H1 (cell line): ENCODE data around the gene VAV2. TPM values are rescaled to one million over a fixed set of nuclear protein-coding genes. Genes with fewer than 3 reads are reported as not detected.

Experiments
- CTCF ChIA-PET: fragments of 300-600 bp; sonication (Branson Sonifier 250); formaldehyde crosslinking; loops from one replicate; lab custom pipeline; 2021; ENCODE audit not compliant: partially characterized antibody; lab: Charles Lee
- POLR2A ChIA-PET: fragments of 300-600 bp; sonication (Branson Sonifier 250); formaldehyde crosslinking; loops from one replicate; lab custom pipeline; 2021; ENCODE audit warnings: inconsistent platforms; ENCODE audit not compliant: partially characterized antibody; lab: Charles Lee
- DNase-seq, 2 experiments: peaks; one replicate each; pipeline versions ENCODE4 v3.0.0 to v3.0.0-alpha.2; 2010 to 2022; ENCODE audit warnings: low spot score in 2 of 2, low read depth in 1 of 2, mixed read lengths in 1 of 2
- FAIRE-seq: peaks from 2 replicates; lab custom pipeline; 2011; peaks lifted over from hg19 to GRCh38; lab: Jason Lieb, UNC
- H2AFZ ChIP-seq: 2 replicates; pipeline ENCODE4 v1.8.1; 2012; ENCODE audit warnings: low read length, inconsistent platforms
- H2AK5ac ChIP-seq: 2 replicates; pipeline ENCODE4 v1.6.1; 2013; ENCODE audit warnings: low read depth, low read length
- H2BK120ac ChIP-seq: replicated peaks from 2 replicates; pipeline ENCODE3; 2013; ENCODE audit warnings: low read depth, low read length, inconsistent platforms
- H2BK12ac ChIP-seq: 2 replicates; pipeline ENCODE4 v1.6.1; 2013; ENCODE audit warnings: low read depth, low read length
- H2BK15ac ChIP-seq: 2 replicates; pipeline ENCODE4 v1.6.1; 2013; ENCODE audit warnings: low read length
- H2BK20ac ChIP-seq: 2 replicates; pipeline ENCODE4 v1.6.1; 2013; ENCODE audit warnings: low read length
- H2BK5ac ChIP-seq: 2 replicates; pipeline ENCODE4 v1.6.1; 2013; ENCODE audit warnings: low read depth, low read length
- H3K14ac ChIP-seq: 2 replicates; pipeline ENCODE4 v1.6.1; 2013; ENCODE audit warnings: inconsistent platforms; ENCODE audit not compliant: insufficient read length
- H3K18ac ChIP-seq: 2 replicates; pipeline ENCODE4 v1.6.1; 2013; ENCODE audit warnings: low read length; ENCODE audit errors: extremely low read depth
- H3K23ac ChIP-seq: 2 replicates; pipeline ENCODE4 v1.6.1; 2013; ENCODE audit warnings: inconsistent platforms; ENCODE audit not compliant: insufficient read length
- H3K23me2 ChIP-seq: 2 replicates; pipeline ENCODE4 v1.6.1; 2013; ENCODE audit warnings: low read depth, low read length
- H3K27ac ChIP-seq: 2 replicates; pipeline ENCODE4 v1.6.1; 2011; ENCODE audit warnings: low read depth, low read length, inconsistent platforms
- H3K27me3 ChIP-seq, 4 experiments: replicated peaks in 1 of 4; 1 replicate in 1 of 4; 2 replicates in 3 of 4; pipeline versions ENCODE4 v1.6.1 to v1.8.1; 2011 to 2013; ENCODE audit warnings: low read length in 3 of 4, mild to moderate bottlenecking in 3 of 4, inconsistent platforms in 2 of 4, mixed read lengths in 2 of 4, moderate library complexity in 1 of 4; ENCODE audit not compliant: control insufficient read depth in 3 of 4, insufficient read depth in 3 of 4; ENCODE audit errors: extremely low read depth in 1 of 4
- H3K36me3 ChIP-seq, 4 experiments: 2 replicates each; pipeline versions ENCODE4 v1.6.1 to v1.8.1; 2011 to 2013; ENCODE audit warnings: mild to moderate bottlenecking in 4 of 4, low read length in 3 of 4, moderate library complexity in 2 of 4, control low read depth in 1 of 4, inconsistent platforms in 1 of 4; ENCODE audit not compliant: insufficient read depth in 4 of 4, control insufficient read depth in 2 of 4
- H3K4ac ChIP-seq: replicated peaks from 2 replicates; pipeline ENCODE3; 2013; ENCODE audit warnings: low read length, low read depth, mixed read lengths, inconsistent platforms; ENCODE audit not compliant: insufficient read length
- H3K4me1 ChIP-seq, 4 experiments: replicated peaks in 1 of 4; 1 replicate in 1 of 4; 2 replicates in 3 of 4; pipeline versions ENCODE4 v1.6.1 to v1.8.1; 2011 to 2013; ENCODE audit warnings: low read length in 3 of 4, inconsistent platforms in 2 of 4, mixed read lengths in 1 of 4; ENCODE audit not compliant: insufficient read depth in 4 of 4, control insufficient read depth in 3 of 4
- H3K4me2 ChIP-seq, 2 experiments: 2 replicates each; pipeline versions ENCODE4 v1.6.1 to v1.8.1; 2011 to 2013; ENCODE audit warnings: low read depth in 2 of 2, low read length in 2 of 2, control low read depth in 1 of 2, inconsistent platforms in 1 of 2, mild to moderate bottlenecking in 1 of 2; ENCODE audit not compliant: insufficient read depth in 1 of 2
- H3K4me3 ChIP-seq, 4 experiments: fragments of 200-600, 300-600 bp in 1 of 4; sonication (generic), shearing (Covaris generic), sonication (Bioruptor Twin) in 1 of 4; 2 replicates each; pipeline versions ENCODE4 v1.5.1 to v1.8.1; 2011 to 2016; ENCODE audit warnings: low read length in 4 of 4, low read depth in 3 of 4, control low read depth in 2 of 4, inconsistent platforms in 2 of 4, mild to moderate bottlenecking in 2 of 4, mixed read lengths in 1 of 4, moderate library complexity in 1 of 4; ENCODE audit not compliant: insufficient read depth in 2 of 4; ENCODE audit errors: extremely low read depth in 1 of 4
- H3K56ac ChIP-seq: replicated peaks from 2 replicates; pipeline ENCODE3; 2013; ENCODE audit warnings: low read depth, mild to moderate bottlenecking, mixed read lengths, low read length, inconsistent platforms; ENCODE audit not compliant: insufficient read length
- H3K79me1 ChIP-seq: 2 replicates; pipeline ENCODE4 v1.6.1; 2013; ENCODE audit warnings: low read depth, low read length, control low read depth
- H3K79me2 ChIP-seq, 2 experiments: 2 replicates each; pipeline versions ENCODE4 v1.6.1 to v1.8.1; 2012 to 2013; ENCODE audit warnings: low read length in 2 of 2, mild to moderate bottlenecking in 2 of 2, inconsistent platforms in 1 of 2; ENCODE audit not compliant: insufficient read depth in 2 of 2, control insufficient read depth in 1 of 2
- H3K9ac ChIP-seq, 4 experiments: replicated peaks in 1 of 4; 1 replicate in 1 of 4; 2 replicates in 3 of 4; pipeline versions ENCODE4 v1.6.1 to v1.8.1; 2011 to 2013; ENCODE audit warnings: low read depth in 3 of 4, low read length in 3 of 4, control low read depth in 2 of 4, mild to moderate bottlenecking in 2 of 4, moderate library complexity in 2 of 4, inconsistent platforms in 1 of 4; ENCODE audit errors: extremely low read depth in 1 of 4
- H3K9me3 ChIP-seq, 2 experiments: 2 replicates each; pipeline versions ENCODE4 v1.6.1 to v1.8.1; 2012 to 2013; ENCODE audit warnings: mild to moderate bottlenecking in 2 of 2, moderate library complexity in 2 of 2, control low read depth in 1 of 2, inconsistent platforms in 1 of 2, low read depth in 1 of 2, low read length in 1 of 2, mixed read lengths in 1 of 2; ENCODE audit not compliant: insufficient read depth in 2 of 2
- H4K20me1 ChIP-seq, 2 experiments: replicated peaks in 1 of 2; 2 replicates each; pipeline versions ENCODE3 to v1.8.1; 2011 to 2013; ENCODE audit warnings: inconsistent platforms in 2 of 2, low read length in 2 of 2, mild to moderate bottlenecking in 1 of 2; ENCODE audit not compliant: insufficient read depth in 2 of 2, control insufficient read depth in 1 of 2
- H4K5ac ChIP-seq: 2 replicates; pipeline ENCODE4 v1.6.1; 2013; ENCODE audit warnings: low read length, low read depth, mixed read lengths, inconsistent platforms; ENCODE audit not compliant: insufficient read length
- H4K8ac ChIP-seq: 2 replicates; pipeline ENCODE4 v1.8.0; 2013; ENCODE audit warnings: mild to moderate bottlenecking, moderate library complexity, low read length, inconsistent platforms; ENCODE audit not compliant: insufficient read depth; ENCODE audit errors: extremely low read depth
- H4K91ac ChIP-seq: replicated peaks from 2 replicates; pipeline ENCODE3; 2013; ENCODE audit warnings: low read length, mixed read lengths, inconsistent platforms; ENCODE audit not compliant: insufficient read length
- CBX8 ChIP-seq: fragments of 300-800, 300-1000 bp; sonication (generic); IDR thresholded peaks from 2 replicates; pipeline ENCODE4 v1.7.1; 2016; ENCODE audit warnings: low read depth, low read length, borderline replicate concordance
- EP300 ChIP-seq, 2 experiments: IDR thresholded peaks; 1 replicate in 1 of 2; 2 replicates in 1 of 2; pipeline ENCODE4 v1.6.1; 2011 to 2012; ENCODE audit warnings: low read depth in 2 of 2, low read length in 2 of 2, mild to moderate bottlenecking in 2 of 2, borderline replicate concordance in 1 of 2, inconsistent platforms in 1 of 2, moderate library complexity in 1 of 2
- JUN ChIP-seq: IDR thresholded peaks from 2 replicates; pipeline ENCODE4 v1.6.1; 2011; ENCODE audit warnings: low read depth, mild to moderate bottlenecking, improper control_type of control experiment, low read length
- RAD21 ChIP-seq, 2 experiments: IDR thresholded peaks in 1 of 2; conservative IDR thresholded peaks in 1 of 2; 2 replicates each; pipeline ENCODE4 v1.6.1; 2011; ENCODE audit warnings: low read depth in 2 of 2, low read length in 2 of 2, improper control_type of control experiment in 1 of 2, inconsistent platforms in 1 of 2, mild to moderate bottlenecking in 1 of 2, moderate library complexity in 1 of 2
- SIN3A ChIP-seq, 2 experiments: IDR thresholded peaks in 1 of 2; conservative IDR thresholded peaks in 1 of 2; 2 replicates each; pipeline ENCODE4 v1.6.1; 2011 to 2012; ENCODE audit warnings: low read length in 2 of 2, improper control_type of control experiment in 1 of 2, low read depth in 1 of 2, mild to moderate bottlenecking in 1 of 2
- SP2 ChIP-seq: IDR thresholded peaks from 2 replicates; pipeline ENCODE4 v1.6.1; 2012; ENCODE audit warnings: mild to moderate bottlenecking, low read length, inconsistent platforms
- WGBS, 2 experiments: shearing (Covaris generic) in 1 of 2; methylation state at CpG; one replicate each; pipeline versions ENCODE4 v1.1.6 to v1.1.7; 2013 to 2015; ENCODE audit warnings: low lambda C conversion rate in 2 of 2, mixed read lengths in 2 of 2, inconsistent platforms in 1 of 2, low coverage in 1 of 2, missing lambda C conversion rate in 1 of 2; ENCODE audit not compliant: insufficient replicate concordance in 2 of 2, insufficient coverage in 1 of 2, insufficient read length in 1 of 2; ENCODE audit errors: extremely low coverage in 1 of 2, missing lambda C conversion rate in 1 of 2; 5-methylcytosine and 5-hydroxymethylcytosine counted together
- polyA plus RNA-seq, 7 experiments: library from polyadenylated mRNA; depleted of rRNA in 3 of 7; stranded (reverse) in 5 of 7; unstranded in 2 of 7; fragments of >200 nt in 5 of 7; fragments of 200-250 nt in 2 of 7; gene quantifications; 1 replicate in 5 of 7; 2 replicates in 1 of 7; 4 replicates in 1 of 7; pipeline versions ENCODE4 v1.2.1 to v1.2.3, GENCODE V29; 2011 to 2013; ENCODE audit warnings: missing spikeins in 2 of 7, mixed read lengths in 2 of 7
- total RNA-seq: library from RNA; stranded (reverse); fragmentation: NEBNext Ultra II Directional; extraction: Animal tissue kit (Norgen Biotek cat#: 25700); gene quantifications from 2 replicates; pipeline ENCODE4 v1.2.1, GENCODE V29; 2021

Gene VAV2
- total and polyA plus RNA-seq, 2 of the 8 experiments (the other 6 are each of a cell fraction or from before 2014, with no cell fraction given): 13.6 to 37.6 TPM

GRCh38 chr9:133880136-133880535 lies 112.0 kb downstream of the VAV2 start:
- Histone ChIP-seq H4K8ac (no peak overlapping the region), H2BK15ac (0 out of 2 replicates have a peak overlapping the region, but pooled peaks have one; percentile 46), H3K23me2 (no peaks in the 10 kb centered on the region), H3K9me3 (no peaks in the 10 kb centered on the region), H2BK12ac (peak overlapping the region; percentile 60; the same call in 1 of the 2 replicates), H3K9ac (no peak overlapping the region), H2AK5ac (peak overlapping the region; percentile 80; the same call in 1 of the 2 replicates), H3K4me1 (peaks cover 0 to 24% (median 14%) of the 10 kb centered on the region in 4 experiments; a peak in 6 of 7 replicates), H2AFZ (no peak overlapping the region), H3K14ac (no peak overlapping the region), H3K4ac (no peak overlapping the region), H4K20me1 (peaks cover 6 to 11% of the 10 kb centered on the region in 2 experiments), H3K79me2 (peaks cover 0 to 63% of the 10 kb centered on the region in 2 experiments; a peak in 2 of 4 replicates), H4K91ac (no peak overlapping the region), H3K27me3 (no peaks in the 10 kb centered on the region), H2BK120ac (no peak overlapping the region), H3K4me3 (no peak overlapping the region), H3K56ac (no peak overlapping the region), H3K27ac (no peak overlapping the region), H3K23ac (no peak overlapping the region), H4K5ac (no peak overlapping the region), H3K18ac (no peak overlapping the region), H3K36me3 (no peaks in the 10 kb centered on the region), H3K4me2 (no peak overlapping the region), H3K79me1 (peaks cover 15% of the 10 kb centered on the region), H2BK20ac (no peak overlapping the region), H2BK5ac (peak overlapping the region; percentile 94; the same call in 1 of the 2 replicates)
- WGBS, 2 experiments: 93% methylated on average over 7 of the region's 7 CpGs; no CpG with 5 or more reads in 1 of the 2 experiments
- no peak for DNase-seq
- CTCF ChIA-PET: interaction anchor here (0.6 to 4.2 kb wide), 8 partner anchors 9 to 170 kb away, joined by 3 to 16 read pairs (median 4); no protein-coding TSS in a partner anchor
- POLR2A ChIA-PET: no interaction called here
- no peak for FAIRE-seq
- TF ChIP-seq SIN3A (conservative IDR thresholded peaks at IDR 0.05 in 1 of 2, IDR thresholded peaks at IDR 0.05 in 1 of 2; ENCODE audit: low read depth in 1 of 2, low read length in 2 of 2) (no peak), SP2 (no peak), EP300 (IDR thresholded peaks at IDR 0.05; ENCODE audit: borderline replicate concordance in 1 of 2, low read depth in 2 of 2, low read length in 2 of 2) (no peak), RAD21 (IDR thresholded peaks at IDR 0.05 in 1 of 2, conservative IDR thresholded peaks at IDR 0.05 in 1 of 2; ENCODE audit: low read depth in 2 of 2, low read length in 2 of 2) (no peak), JUN (no peak), CBX8 (no peak)
